K562 (cell line): ENCODE data around the gene WDHD1. TPM values are rescaled to one million over a fixed set of nuclear protein-coding genes. Genes with fewer than 3 reads are reported as not detected.

ENCODE experiments used
- CCAR2 ChIP-seq: fragments of 200-400 bp; formaldehyde crosslinking; IDR thresholded peaks from 2 replicates; pipeline ENCODE4 v1.6.1; 2017; ENCODE audit warnings: mild to moderate bottlenecking, low read depth, low read length
- CHD7 ChIP-seq: fragments of 200-600 bp; sonication (generic); IDR thresholded peaks from one replicate; pipeline ENCODE4 v1.6.1; 2012; ENCODE audit warnings: mild to moderate bottlenecking, low read depth, low read length, inconsistent platforms
- E4F1 ChIP-seq: fragments of 250-450 bp; sonication (Bioruptor Pico); IDR thresholded peaks from 2 replicates; pipeline ENCODE4 v1.5.0; 2021; ENCODE audit warnings: mild to moderate bottlenecking, borderline replicate concordance
- MTA3 ChIP-seq: fragments of 450-650 bp; formaldehyde crosslinking; IDR thresholded peaks from 2 replicates; pipeline ENCODE4 v1.6.1; 2017; ENCODE audit warnings: mild to moderate bottlenecking, borderline replicate concordance
- SRSF3 ChIP-seq: fragments of 200-400 bp; formaldehyde crosslinking; IDR thresholded peaks from 2 replicates; pipeline ENCODE4 v1.6.1; 2016; ENCODE audit warnings: mild to moderate bottlenecking, low read length, moderate library complexity; ENCODE audit not compliant: insufficient read depth
- ZBTB9 ChIP-seq: fragments of 450-650 bp; formaldehyde crosslinking; IDR thresholded peaks from 2 replicates; pipeline ENCODE4 v1.4.0; 2020; ENCODE audit warnings: mild to moderate bottlenecking, moderate library complexity
- polyA plus RNA-seq, 8 experiments: library from polyadenylated mRNA; depleted of rRNA in 4 of 8; stranded (reverse) in 5 of 8; unstranded in 3 of 8; fragments of >200 nt; fragmentation: Nextera tagmentation in 2 of 8; fragmentation: Illumina TruSeq in 1 of 8; extraction: Ambion mirVana in 2 of 8; extraction: Trizol in 1 of 8; gene quantifications; 2 replicates each; pipeline versions ENCODE4 v1.2.1 to v1.2.3, GENCODE V29; 2011 to 2014; ENCODE audit warnings: inconsistent platforms in 1 of 8, missing spikeins in 1 of 8
- total RNA-seq, 7 experiments: library from RNA; depleted of rRNA in 6 of 7; stranded (reverse); fragments of >200 nt in 6 of 7; fragmentation: Illumina TruSeq in 2 of 7; extraction: Trizol in 2 of 7; gene quantifications; 2 replicates each; pipeline versions ENCODE4 v1.2.1 to v1.2.3, GENCODE V29; 2011 to 2021; ENCODE audit warnings: low replicate concordance in 1 of 7

Gene WDHD1
- total and polyA plus RNA-seq, 9 of the 15 experiments (the other 6 are each of a cell fraction or from before 2014, with no cell fraction given): 11.7 to 39.1 (median 30.0) TPM

GRCh38 chr14:55051423-55052268 lies 24.7 kb upstream of the WDHD1 start, which contains the start of gene MAPK1IP1L (continued):
- TF ChIP-seq E4F1 (CRISPR knock-in tag): no peak
- no peak for TF ChIP-seq CCAR2
- TF ChIP-seq MTA3: peak; percentile 85; the same call in 1 of the 2 replicates
- TF ChIP-seq ZBTB9 (CRISPR knock-in tag): peak; percentile 54; the same call in 1 of the 2 replicates
- TF ChIP-seq CHD7: no peak
- no peak for TF ChIP-seq SRSF3
